ENCODE measurements around the gene CMIP. TPM values are rescaled to one million over a fixed set of nuclear protein-coding genes. Genes with fewer than 3 reads are reported as not detected.
"Not testable (repeated sequence)": the region's sequence is repeated elsewhere in the genome, so short reads cannot be mapped to it uniquely, and the experiment has no call there.

Gene CMIP
- polyA plus RNA-seq, 1 of the 3 experiments (the other 2 are of a cell fraction), result 5.4 TPM

- no peaks in the 10 kb centered on the region for H3K9me3 ChIP-seq
- H4K20me1 ChIP-seq (ENCODE audit: insufficient read depth), result no peaks in the 10 kb centered on the region
- H3K79me2 ChIP-seq (ENCODE audit: insufficient read depth), result no peaks in the 10 kb centered on the region
- H3K4me1 ChIP-seq (ENCODE audit: control insufficient read depth in 1 of 2, insufficient read depth in 2 of 2, low read depth in 1 of 2, low read length in 1 of 2), result peaks cover 0 to 4% of the 10 kb centered on the region in 2 experiments; a peak in 1 of 4 replicates
- DNase-seq, result no peak
- no peak overlapping the region for H3K4me3 ChIP-seq (ENCODE audit: low read depth in 2 of 2, low read length in 1 of 2)
- H3K9ac ChIP-seq, result no peak overlapping the region
- no peak overlapping the region for H2AFZ ChIP-seq (ENCODE audit: low read depth)
- TF ChIP-seq TAF1 (IDR thresholded peaks at IDR 0.05; ENCODE audit: borderline replicate concordance, low read depth, low read length) (no peak), NFIC (IDR thresholded peaks at IDR 0.05; ENCODE audit: borderline replicate concordance) (no peak), IRF3 (IDR thresholded peaks at IDR 0.05; ENCODE audit: low read depth, low read length) (no peak), JUND (IDR thresholded peaks at IDR 0.05) (no peak), EP300 (IDR thresholded peaks at IDR 0.05; ENCODE audit: borderline replicate concordance in 1 of 2, low read depth in 1 of 2, low read length in 1 of 2) (no peak), GABPA (IDR thresholded peaks at IDR 0.05; ENCODE audit: low read depth) (no peak), PBX3 (IDR thresholded peaks at IDR 0.05) (no peak), USF2 (IDR thresholded peaks at IDR 0.05; ENCODE audit: borderline replicate concordance, low read depth, low read length) (no peak), YY1 (IDR thresholded peaks at IDR 0.05; ENCODE audit: low read depth) (no peak)
- no peaks in the 10 kb centered on the region for H3F3A ChIP-seq (replicated peaks; ENCODE audit: insufficient read depth)
- H3K27ac ChIP-seq (ENCODE audit: low read depth in 2 of 2, low read length in 1 of 2), result no peak overlapping the region
- H3K36me3 ChIP-seq (replicated peaks in 1 of 2; ENCODE audit: control insufficient read depth in 1 of 2, insufficient read depth in 2 of 2, low read length in 1 of 2), result no peaks in the 10 kb centered on the region
- H3K9me2 ChIP-seq, result no peaks in the 10 kb centered on the region
- H3K4me2 ChIP-seq, result no peak overlapping the region
- CTCF ChIA-PET, result interaction anchor here (0.9 to 6.3 kb wide), 6 partner anchors 8 to 735 kb away, joined by 3 to 51 read pairs (median 5); no protein-coding TSS in a partner anchor
- POLR2A ChIA-PET, result no interaction called here
- 85% methylated on average over 7 of the region's 8 CpGs for WGBS (ENCODE audit: low lambda C conversion rate)
- no peaks in the 10 kb centered on the region; the same call in 1 of the 2 replicates for H3K27me3 ChIP-seq (ENCODE audit: insufficient read depth)
These were observed 294.9 kb downstream of the CMIP start for GRCh38 chr16:81739503-81739902.

GRCh38 chr16:81740169-81740568, 295.6 kb downstream of the CMIP start:
- Histone ChIP-seq H3K27ac (ENCODE audit: low read depth in 2 of 2, low read length in 1 of 2) (no peak overlapping the region), H3F3A (replicated peaks; ENCODE audit: insufficient read depth) (no peaks in the 10 kb centered on the region), H3K9me3 (no peaks in the 10 kb centered on the region), H3K4me1 (ENCODE audit: control insufficient read depth in 1 of 2, insufficient read depth in 2 of 2, low read depth in 1 of 2, low read length in 1 of 2) (peaks cover 0 to 4% of the 10 kb centered on the region in 2 experiments; a peak in 1 of 4 replicates), H3K79me2 (ENCODE audit: insufficient read depth) (no peaks in the 10 kb centered on the region), H3K36me3 (replicated peaks in 1 of 2; ENCODE audit: control insufficient read depth in 1 of 2, insufficient read depth in 2 of 2, low read length in 1 of 2) (no peaks in the 10 kb centered on the region), H3K9me2 (no peaks in the 10 kb centered on the region), H3K9ac (no peak overlapping the region), H3K4me2 (no peak overlapping the region), H4K20me1 (ENCODE audit: insufficient read depth) (no peaks in the 10 kb centered on the region), H3K4me3 (ENCODE audit: low read depth in 2 of 2, low read length in 1 of 2) (no peak overlapping the region), H2AFZ (ENCODE audit: low read depth) (no peak overlapping the region), H3K27me3 (ENCODE audit: insufficient read depth) (no peaks in the 10 kb centered on the region; the same call in 1 of the 2 replicates)
- POLR2A ChIA-PET, result no interaction called here
- 78% methylated on average over 6 of the region's 8 CpGs for WGBS (ENCODE audit: low lambda C conversion rate)
- no peak for DNase-seq
- CTCF ChIA-PET, result interaction anchor here (0.6 to 6.3 kb wide), 4 partner anchors 9 to 736 kb away, joined by 3 to 51 read pairs (median 10); no protein-coding TSS in a partner anchor
- no peak for TF ChIP-seq EZH2phosphoT487 (IDR thresholded peaks at IDR 0.05; ENCODE audit: borderline replicate concordance, low read depth)
- TF ChIP-seq RFX5 (IDR thresholded peaks at IDR 0.05; ENCODE audit: low read length), result no peak
- no peak for TF ChIP-seq SIN3A (IDR thresholded peaks at IDR 0.05; ENCODE audit: borderline replicate concordance, low read depth, low read length)

- H3K4me1 ChIP-seq (ENCODE audit: control insufficient read depth in 1 of 2, insufficient read depth in 2 of 2, low read depth in 1 of 2, low read length in 1 of 2); H3K4me2 ChIP-seq; H4K20me1 ChIP-seq (ENCODE audit: insufficient read depth); H3F3A ChIP-seq (replicated peaks; ENCODE audit: insufficient read depth); H3K9me2 ChIP-seq; H3K9me3 ChIP-seq; H2AFZ ChIP-seq (ENCODE audit: low read depth); H3K27ac ChIP-seq (ENCODE audit: low read depth in 2 of 2, low read length in 1 of 2); H3K4me3 ChIP-seq (ENCODE audit: low read depth in 2 of 2, low read length in 1 of 2); POLR2A ChIA-PET; DNase-seq; H3K27me3 ChIP-seq (ENCODE audit: insufficient read depth); H3K79me2 ChIP-seq (ENCODE audit: insufficient read depth); H3K36me3 ChIP-seq (replicated peaks in 1 of 2; ENCODE audit: control insufficient read depth in 1 of 2, insufficient read depth in 2 of 2, low read length in 1 of 2); H3K9ac ChIP-seq: not testable (repeated sequence)
- CTCF ChIA-PET, result interaction anchor here (1.0 to 6.3 kb wide), 2 partner anchors 10 to 375 kb away, joined by 3 to 51 read pairs; no protein-coding TSS in a partner anchor
- 67% methylated on average over 6 of the region's 6 CpGs for WGBS (ENCODE audit: low lambda C conversion rate)
These were observed 296.8 kb downstream of the CMIP start for GRCh38 chr16:81741430-81741770.

Data from SK-N-SH (cell line).